ENCODE results near the gene GRM8.

GRCh38 chr7:127119517-127119916 is 133.2 kb downstream of the GRM8 start:
- no peak for TF ChIP-seq TSHZ2 (CRISPR knock-in tag; IDR thresholded peaks at IDR 0.05)
- TF ChIP-seq CREB5 (CRISPR knock-in tag; IDR thresholded peaks at IDR 0.05; ENCODE audit: low read depth): no peak
- TF ChIP-seq ZFP30 (CRISPR knock-in tag; IDR thresholded peaks at IDR 0.05): no peak
- TF ChIP-seq ZFP3 (CRISPR knock-in tag; IDR thresholded peaks at IDR 0.05): no peak
- no peak for TF ChIP-seq PATZ1 (CRISPR knock-in tag; IDR thresholded peaks at IDR 0.05; ENCODE audit: borderline replicate concordance)
- no peak for TF ChIP-seq ARNTL (CRISPR knock-in tag; IDR thresholded peaks at IDR 0.05; ENCODE audit: borderline replicate concordance, low read depth)
- TF ChIP-seq ZNF8 (CRISPR knock-in tag; IDR thresholded peaks at IDR 0.05): no peak
- no peak for TF ChIP-seq SNAI2 (CRISPR knock-in tag; IDR thresholded peaks at IDR 0.05)
